GM18526 (cell line): Measurements from ENCODE around the gene MCU.

Source experiments
- POLR2A ChIP-seq: IDR thresholded peaks from 3 replicates; pipeline ENCODE4 v1.6.1; 2011; ENCODE audit not compliant: insufficient read length; ENCODE audit errors: extremely low read depth

MCU gene

DNA sequence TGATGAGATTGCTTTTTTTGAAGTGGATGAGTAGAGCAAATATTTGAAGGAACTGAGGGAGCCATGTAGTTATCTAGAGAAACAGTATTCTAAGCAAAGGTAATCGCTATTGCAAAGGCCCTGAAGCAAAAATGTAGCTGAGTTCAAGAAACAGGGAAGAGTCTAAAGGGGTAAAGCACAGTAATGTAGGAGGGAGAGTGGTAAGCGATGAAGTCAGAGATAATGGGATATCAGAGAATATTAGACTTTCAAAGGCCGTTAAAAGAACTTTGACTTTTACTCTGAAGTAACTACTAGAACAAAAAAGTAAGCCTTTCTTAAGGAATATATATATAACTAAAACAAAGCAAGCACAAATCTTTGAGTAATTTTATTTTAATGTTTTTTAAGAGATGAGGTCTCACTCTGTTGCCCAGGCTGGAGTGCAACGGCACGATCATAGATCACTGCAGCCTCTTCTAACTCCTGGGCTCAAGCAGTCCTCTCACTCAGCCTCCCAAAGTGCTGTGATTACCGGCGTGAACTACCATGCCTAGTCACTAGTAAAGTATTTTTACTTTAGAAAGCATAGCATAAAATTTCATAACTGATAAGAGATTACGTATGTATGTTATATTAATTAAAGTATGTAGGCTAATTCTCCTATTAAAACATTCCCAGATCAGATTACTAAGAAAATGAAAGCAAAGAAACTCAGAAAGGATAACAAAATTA is 139.9 kb downstream of the MCU start:
- TF ChIP-seq POLR2A: no peak

DNA sequence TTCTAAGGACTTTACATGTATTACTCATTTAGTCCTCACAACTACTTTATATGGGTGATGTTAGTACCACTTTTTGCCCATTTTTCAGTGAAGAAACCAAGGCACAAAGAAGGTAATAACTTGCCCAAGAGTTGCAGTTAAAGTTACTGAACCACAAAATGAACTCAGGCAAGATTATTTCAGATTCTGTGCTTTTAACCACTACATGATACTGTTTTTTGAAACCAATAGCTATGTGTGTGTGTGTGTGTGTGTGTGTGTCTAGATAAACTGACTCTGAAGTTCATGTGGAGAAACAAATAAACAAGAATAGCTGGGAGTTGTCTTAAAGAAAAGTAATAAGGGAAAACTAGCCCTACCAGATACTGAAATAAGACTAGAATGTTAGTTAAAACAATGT is 140.8 kb downstream of the MCU start:
- no peak for TF ChIP-seq POLR2A

DNA sequence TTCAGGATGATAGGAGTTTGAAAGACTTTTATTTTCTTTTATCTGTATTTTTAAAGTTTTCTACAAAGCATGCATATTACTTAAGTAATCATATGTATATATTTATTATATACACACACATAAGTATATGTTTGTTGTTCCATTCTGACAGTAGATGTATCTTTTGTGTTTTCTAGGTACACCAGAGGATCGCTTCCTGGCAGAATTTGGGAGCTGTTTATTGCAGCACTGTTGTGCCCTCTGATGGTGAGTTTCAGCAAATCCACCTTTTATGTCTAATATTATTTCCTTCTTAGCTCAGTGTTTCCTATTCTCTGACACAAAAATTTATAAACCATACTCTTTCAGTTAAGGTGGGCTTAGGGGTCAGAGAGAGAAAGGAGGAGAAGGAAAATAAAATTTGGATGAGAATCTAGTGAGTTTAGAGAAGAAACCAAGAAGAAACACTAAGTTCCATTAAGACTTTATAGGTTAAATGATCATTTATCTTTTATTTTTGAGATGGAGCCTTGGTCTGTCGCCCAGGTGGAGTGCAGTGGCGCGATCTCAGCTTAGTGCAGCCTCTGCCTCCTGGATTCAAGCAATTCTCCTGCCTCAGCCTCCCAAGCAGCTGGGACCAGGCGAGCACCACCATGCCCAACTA is 142.4 kb downstream of the MCU start:
- no peak for TF ChIP-seq POLR2A

DNA sequence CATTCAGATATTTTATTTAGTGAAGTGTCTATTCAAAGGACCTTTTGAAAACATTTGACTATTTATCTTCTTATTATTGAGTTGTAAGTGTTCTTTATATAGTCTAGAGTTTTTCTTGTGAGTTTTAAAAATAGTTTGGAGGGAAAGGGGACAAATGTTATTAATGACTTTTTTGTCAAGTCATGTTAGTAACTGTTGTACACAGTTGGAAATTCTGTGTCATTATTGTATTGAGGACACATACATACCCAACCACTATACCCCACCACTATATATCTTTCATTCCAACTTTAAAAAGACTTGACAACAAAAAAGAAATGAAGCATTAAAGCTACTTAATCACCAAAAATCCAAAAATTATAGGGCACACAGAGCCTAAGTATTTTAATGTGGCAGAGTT is 148.4 kb downstream of the MCU start:
- TF ChIP-seq POLR2A: no peak

DNA sequence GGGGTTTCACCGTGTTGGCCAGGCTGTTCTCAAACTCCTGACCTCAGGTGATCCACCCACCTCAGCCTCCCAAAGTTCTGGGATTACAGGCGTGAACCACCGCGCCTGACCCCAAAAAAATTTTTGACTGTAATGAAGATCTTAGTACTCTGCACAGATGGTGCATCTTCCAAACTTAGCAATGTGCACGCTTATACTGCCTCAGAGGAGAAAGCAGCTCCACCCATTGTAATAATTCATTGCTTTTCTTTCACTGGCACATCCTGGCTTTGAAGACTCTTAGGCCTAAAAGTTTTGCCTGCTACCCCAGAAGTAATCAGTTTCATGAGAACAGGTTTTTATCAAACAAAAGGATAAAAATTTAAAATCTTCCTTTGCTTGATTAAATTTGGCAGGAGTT is 149.5 kb downstream of the MCU start:
- no peak for TF ChIP-seq POLR2A

DNA sequence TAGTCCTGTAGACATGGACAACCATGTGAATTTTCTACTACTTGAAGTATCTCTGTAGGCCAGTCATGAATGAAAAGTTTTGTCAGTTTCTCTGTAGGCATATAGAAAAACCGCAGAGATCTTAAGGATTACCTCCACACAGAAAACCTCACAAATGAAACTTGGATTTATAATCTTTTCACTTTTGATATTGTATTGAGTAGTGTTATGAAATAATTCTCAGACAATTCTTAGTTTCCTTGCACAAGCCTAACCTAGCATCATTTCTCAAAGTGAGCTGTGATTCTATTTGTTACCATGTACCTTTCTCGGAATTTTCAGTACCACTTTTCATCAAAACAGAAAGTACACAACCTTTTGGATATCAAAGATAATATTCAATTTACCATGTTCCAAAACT is 150.2 kb downstream of the MCU start:
- TF ChIP-seq POLR2A: no peak

DNA sequence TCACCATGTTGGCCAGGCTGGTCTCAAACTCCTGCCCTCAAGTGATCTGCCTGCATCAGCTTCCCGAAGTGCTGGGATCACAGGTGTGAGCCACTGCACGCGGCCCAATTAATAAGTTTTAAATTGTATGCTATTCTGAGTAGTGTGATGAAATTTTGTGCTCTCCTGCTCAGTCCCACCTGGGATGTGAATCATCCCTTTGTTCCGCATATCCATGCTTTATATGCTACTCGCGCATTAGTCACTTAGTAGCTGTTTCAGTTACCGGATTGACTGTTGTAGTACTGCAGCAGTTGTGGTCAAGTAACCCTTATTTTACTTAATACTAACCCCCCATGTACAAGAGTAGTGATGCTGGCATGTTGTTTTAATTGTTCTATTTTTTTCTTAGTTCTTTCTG is 154.3 kb downstream of the MCU start:
- no peak for TF ChIP-seq POLR2A

DNA sequence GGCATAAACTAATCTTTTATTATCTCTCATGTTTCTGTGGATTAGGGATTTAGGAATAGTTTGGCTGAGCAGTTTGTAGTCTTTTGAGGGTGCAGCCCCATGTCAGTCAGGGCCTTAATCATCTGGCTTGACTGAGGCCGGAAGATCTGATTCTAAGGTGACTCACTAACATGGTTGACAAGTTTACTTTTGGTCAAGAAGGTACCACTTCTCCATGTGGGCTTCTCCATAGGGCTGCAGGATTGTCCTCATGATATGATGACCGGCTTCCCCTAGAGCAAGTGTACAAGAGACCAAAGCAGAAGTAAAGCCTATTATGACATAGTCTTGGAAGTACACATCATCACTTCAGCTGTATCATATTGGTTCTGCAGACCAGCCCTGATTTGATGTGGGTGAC is 155.7 kb downstream of the MCU start:
- no peak for TF ChIP-seq POLR2A

DNA sequence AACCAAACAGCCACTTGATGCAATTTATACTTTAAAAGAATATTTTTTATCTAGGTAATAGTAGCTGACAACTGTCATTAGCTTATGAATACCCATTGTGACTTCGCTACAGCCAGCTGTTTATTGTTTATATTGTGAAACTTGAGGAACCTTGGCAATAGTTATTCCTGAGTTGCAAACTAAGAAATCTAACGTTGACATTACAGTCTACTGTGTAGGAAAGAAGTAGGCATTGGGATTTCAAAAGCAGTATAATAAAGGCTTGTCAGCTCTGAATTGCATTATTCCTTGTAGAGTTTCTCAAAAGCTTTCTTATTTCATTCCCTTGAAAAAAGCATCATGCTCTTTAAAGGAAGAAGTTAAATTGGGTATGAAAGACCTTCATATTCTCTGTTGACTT is 158.9 kb downstream of the MCU start:
- no peak for TF ChIP-seq POLR2A

DNA sequence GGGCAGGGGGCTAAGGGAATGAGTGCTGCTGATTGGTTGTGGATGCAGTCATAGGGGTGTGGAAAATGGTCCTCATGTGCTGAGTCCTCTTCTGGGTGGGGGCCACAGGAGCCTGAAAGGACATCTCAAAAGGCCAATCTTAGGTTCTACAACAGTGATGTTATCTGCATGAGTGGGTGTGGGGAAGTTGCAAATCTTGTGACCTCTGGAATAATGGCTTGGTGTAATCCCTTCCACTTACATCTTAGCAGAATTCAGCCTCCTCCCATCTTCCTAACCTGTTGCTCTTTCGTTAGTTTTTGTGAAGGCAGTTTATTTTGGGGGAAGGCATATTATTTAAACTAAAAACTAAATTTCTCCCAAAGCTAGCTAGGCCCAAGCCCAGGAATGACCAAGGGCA is 159.6 kb downstream of the MCU start:
- no peak for TF ChIP-seq POLR2A

DNA sequence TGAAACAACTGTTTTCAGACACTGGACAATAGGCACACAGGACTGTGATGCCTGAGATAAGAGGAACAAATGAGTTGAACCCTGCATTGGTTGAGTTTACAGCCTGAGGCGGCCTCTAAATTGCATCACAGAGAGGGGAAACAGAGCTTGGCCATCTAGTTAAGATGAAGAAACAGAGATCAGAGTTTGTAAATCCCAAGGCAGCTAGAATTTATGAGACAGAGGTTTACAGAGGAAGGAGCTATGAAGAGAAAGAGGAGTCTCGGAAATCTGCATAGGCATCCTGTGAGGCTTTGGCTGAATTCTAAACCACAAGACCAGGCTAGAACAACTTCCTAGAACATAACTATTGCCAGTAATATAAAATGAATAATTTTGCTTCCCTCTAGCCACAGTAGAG is 160.6 kb downstream of the MCU start:
- no peak for TF ChIP-seq POLR2A

DNA sequence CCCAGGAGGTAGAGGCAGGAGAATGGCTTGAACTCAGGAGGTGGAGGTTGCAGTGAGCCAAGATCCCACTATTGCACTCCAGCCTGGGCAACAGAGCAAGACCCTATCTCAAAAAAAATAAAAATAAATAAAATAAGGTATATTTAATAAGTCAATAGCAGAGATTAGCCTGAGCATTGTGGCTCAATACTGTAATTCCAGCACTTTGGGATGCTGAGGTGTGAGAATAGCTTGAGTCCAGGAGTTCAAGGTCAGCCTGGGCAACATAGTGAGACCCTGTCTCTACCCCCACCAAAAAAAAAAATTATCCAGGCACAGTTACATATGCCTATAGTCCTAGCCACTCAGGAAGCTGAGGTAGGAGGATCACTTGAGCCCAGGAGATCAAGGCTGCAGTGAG is 163.2 kb downstream of the MCU start:
- no peak for TF ChIP-seq POLR2A

DNA sequence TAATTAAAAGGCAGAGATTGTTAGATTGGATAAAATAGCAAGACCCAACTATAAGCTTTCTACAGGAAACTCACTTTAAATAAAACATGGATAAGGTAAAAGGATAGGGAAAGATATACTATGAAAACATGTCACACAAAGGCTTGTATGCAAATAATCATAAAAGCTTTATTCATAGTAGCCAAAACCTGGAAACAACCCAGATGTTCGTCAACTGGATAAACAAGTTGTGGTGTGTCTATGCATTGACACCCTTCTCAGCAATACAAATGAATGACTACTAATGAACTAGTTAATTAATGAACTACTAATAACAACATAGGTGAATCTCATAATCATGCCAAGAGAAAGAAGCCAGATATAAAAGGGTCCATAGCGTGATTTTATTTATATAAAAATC is 163.8 kb downstream of the MCU start:
- TF ChIP-seq POLR2A: no peak

DNA sequence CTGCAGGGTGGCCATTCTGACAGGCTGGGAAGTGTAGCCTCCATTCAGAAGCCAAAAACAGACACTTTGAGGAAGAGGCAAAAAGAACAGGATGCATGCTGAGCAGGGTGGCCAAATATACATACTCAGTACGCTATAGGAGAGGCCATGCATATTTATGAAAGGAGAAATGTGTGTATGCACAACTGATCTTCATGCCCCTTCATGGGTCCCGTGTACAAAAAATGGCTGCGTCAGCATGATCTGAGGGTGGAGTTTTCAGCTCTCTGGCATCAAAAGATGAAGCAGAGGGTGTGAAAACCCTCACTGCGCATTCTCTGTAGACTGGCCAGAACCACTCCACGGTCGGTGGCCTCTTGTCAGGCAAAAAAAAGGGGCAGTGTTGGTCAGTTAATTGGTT is 166.1 kb downstream of the MCU start:
- TF ChIP-seq POLR2A: no peak

DNA sequence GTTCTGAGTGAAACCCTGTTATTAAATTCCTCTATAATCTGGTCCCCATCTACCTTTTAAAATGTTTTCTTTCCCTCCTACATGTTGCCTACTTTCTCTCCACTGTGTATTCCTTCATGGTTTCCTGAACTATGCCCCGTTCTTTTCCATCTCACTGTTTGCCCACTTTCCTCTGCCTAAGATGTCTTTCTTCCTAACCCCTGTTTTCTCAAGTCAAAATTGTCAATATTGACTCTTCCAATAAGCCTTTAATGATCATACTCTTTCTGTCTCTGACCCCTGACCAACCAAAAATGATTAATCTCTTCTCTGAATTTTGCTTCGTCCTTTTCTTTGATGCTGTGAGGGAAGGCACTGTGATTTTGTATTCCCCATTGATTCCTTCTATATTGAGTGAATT is 171.0 kb downstream of the MCU start:
- TF ChIP-seq POLR2A: no peak

DNA sequence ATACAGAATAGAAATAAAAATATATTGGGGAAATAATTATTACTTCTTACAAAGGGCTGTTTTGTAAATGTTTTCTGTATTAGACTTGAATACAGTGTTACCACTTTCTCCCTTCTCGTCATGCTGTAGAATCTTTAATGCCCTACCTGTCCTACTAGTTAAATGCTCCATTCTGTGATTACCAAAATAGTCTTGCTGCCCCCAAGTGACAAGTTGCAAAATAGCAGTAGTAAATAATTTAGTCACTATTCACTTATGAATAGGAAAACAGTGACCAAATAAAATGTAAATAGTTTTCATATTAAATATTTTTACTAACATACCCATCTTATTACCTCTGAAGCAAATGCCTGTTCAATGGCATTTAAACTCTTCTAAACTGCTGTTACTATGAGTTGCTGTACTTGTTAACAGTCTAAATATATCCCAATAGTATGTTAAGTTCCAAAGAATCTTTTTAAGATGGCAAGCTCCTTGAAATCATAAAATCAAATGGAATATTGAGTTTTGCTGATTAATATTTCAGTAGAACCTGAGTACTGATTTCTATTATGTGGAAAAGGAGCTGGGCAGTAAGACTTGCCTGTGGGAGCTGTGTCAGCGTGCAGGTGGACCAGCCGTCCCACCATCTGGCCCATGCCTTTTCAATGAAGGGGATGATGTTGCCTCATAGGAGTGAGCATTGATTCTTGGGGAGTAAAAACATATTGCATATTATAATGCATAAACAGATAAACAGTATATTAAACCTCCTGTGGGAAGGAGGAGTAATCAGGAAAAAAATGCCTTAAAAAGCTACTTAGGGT is 183.5 kb downstream of the MCU start:
- no peak for TF ChIP-seq POLR2A
